DMS 273 (cell line): ENCODE data around the gene OBSL1.

Experiments used
- DNase-seq: peaks from one replicate; lab custom pipeline; 2025; ENCODE audit not compliant: unreplicated experiment; lab: John Stamatoyannopoulos, UW

Gene OBSL1

DNA sequence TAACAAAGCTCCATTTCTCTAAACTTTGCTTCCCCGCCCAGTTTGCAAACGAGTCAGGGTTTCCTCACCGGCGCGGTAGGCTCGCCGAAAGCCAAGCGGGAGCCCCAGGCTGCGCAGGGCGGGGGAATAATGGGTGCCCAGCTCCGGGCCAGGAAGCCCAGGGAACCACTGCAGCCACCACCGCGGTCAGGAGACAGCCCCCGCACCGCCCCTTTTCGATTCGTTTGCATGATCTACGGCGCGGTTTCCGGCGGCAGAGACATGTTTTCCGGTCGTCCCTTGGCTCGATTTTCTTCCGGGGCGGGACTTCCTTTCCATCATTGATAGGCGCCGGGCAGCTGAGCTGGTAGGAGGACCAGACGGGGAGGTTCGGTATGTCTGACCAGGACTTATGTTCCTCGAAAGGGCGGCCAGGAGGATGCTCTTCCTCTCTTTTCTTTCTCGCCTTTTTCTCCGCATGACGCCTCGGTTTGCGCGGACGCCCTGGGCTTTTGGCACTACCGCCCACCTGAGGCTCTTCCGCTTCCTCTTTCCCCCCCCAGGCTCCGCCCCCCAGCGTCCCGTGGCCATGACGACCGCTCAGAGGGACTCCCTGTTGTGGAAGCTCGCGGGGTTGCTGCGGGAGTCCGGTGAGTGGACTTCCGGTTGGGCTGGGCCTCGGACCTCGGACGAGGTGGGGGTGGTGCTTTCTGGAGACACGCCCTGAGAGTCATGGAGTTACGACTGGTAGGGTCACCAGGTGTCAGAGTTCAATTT, 26.4 kb upstream of the OBSL1 start, which contains the start of gene STK11IP:
Gene STK11IP (plus strand): TSS at position 306 of the 756 bp plus-strand sequence. CDS start 263 bp downstream, at position 569.
- peak; percentile 98 for DNase-seq

GRCh38 chr2:219596954-219597551, 25.7 kb upstream of the OBSL1 start:
- DNase-seq = no peak

- DNase-seq = peak; percentile 25
Measured at GRCh38 chr2:219595256-219595655, 23.9 kb upstream of the OBSL1 start.

- DNase-seq = no peak
Measured at GRCh38 chr2:219593154-219593553, 21.8 kb upstream of the OBSL1 start.

DNA sequence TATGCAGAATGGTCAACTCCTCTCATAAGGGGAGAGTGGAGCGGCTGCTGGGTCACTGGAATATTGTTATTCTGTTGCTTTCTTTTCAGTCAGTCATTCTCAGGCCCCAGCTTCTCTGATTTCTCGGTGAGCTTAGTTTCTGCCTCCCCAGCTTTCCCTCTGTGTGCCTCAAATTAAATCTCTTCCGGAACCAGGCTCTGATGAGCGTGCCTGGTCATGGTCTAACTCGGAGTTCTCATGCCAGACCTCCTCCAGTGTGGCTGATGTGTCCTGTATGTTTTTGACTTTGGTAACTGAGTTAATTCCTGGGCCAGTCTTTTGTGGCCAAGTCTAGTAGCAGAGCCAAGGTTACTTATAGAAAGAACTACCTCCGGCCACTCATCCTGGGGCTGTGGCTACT, 21.4 kb upstream of the OBSL1 start:
- no peak for DNase-seq

- no peak for DNase-seq
Measured at GRCh38 chr2:219591091-219591490, 19.8 kb upstream of the OBSL1 start.

- peak; percentile 13 for DNase-seq
Measured at GRCh38 chr2:219581346-219581745, 10.0 kb upstream of the OBSL1 start.

- no peak for DNase-seq
Measured at GRCh38 chr2:219578811-219579613, 7.7 kb upstream of the OBSL1 start.

GRCh38 chr2:219576505-219577388, 5.4 kb upstream of the OBSL1 start:
- no peak for DNase-seq

GRCh38 chr2:219575566-219576504, 4.5 kb upstream of the OBSL1 start:
- no peak for DNase-seq

- DNase-seq = peak; percentile 30
Measured at GRCh38 chr2:219574484-219575311, 3.4 kb upstream of the OBSL1 start.

GRCh38 chr2:219573166-219573565, 1.8 kb upstream of the OBSL1 start:
- DNase-seq = no peak

GRCh38 chr2:219572237-219573001, 1.1 kb upstream of the OBSL1 start, which contains the start of gene INHA:
TSS of gene INHA (plus strand) at chr2:219572310. CDS start at chr2:219572375, 65 bp downstream.
- no peak for DNase-seq

- peak; percentile 57 for DNase-seq
Measured at GRCh38 chr2:219570924-219571310, 422 bp downstream of the OBSL1 start.

DNA sequence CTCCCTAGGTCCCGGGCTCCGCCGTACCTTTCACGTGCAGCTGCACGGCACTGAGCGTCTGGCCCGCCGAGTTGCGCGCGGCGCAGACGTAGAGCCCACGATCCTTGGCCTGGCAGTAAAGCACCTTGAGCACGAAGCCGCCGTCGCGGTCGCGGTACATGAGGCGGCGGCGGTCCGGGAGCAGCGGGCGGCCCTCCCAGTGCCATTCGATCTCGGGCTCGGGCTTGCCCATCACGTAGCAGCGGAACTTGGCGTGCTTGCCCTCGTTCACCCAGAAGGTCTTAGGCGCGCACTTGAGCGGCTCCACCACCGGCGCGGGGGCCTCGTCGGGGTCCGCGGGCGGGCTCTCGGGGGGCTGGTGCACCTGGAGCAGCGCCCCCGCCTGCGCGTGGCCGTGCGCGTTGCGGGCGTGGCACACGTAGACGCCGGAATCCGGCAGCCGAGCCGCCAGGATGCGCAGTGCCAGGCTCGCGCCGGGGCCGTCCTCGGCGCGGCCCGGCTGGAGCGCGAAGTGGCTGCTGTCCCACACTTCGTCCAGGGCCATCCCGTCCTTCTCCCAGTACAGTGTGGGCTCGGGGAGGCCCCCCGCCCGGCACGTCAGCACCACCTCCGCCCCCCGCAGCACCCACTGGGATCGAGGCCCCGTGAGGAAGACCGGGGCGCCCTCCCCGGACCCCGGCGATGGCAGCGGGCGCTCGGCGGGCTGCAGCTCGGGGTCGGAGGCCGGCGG, 980 bp downstream of the OBSL1 start:
- DNase-seq = peak; percentile 58

GRCh38 chr2:219569635-219570034, 1.7 kb downstream of the OBSL1 start:
- DNase-seq = no peak

GRCh38 chr2:219569041-219569440, 2.3 kb downstream of the OBSL1 start:
- no peak for DNase-seq
